22Rv1 (cell line): ENCODE data around the gene FARS2.

ENCODE experiments used
- ZFX ChIP-seq: fragments of 450-650 bp; IDR thresholded peaks from 2 replicates; pipeline ENCODE4 v1.6.1; 2017; ENCODE audit warnings: antibody characterized with exemption, borderline replicate concordance
- TF ChIP-seq, protein P1 (sequence below): fragments of 450-650 bp; IDR thresholded peaks from 2 replicates; pipeline ENCODE4 v1.5.1; 2017; ENCODE audit warnings: mild to moderate bottlenecking

DNA sequence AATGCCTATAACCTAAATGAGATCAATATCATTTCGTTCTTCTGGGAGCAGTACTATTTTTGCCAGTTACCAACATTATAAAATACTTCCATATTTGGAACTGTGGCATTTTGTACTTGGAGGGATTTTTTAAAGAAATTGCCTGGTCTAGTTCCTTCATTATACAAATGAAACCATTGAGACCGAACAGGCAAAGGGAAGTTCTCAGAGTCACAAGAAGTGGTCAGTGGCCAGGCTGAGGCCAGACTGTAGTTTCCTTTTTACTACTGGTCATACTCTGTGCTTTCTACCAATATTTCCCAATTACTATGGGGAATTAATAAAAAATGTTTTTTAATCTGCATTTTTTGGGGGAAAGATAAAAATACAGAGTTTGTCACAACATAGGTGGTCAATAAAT, 413.4 kb downstream of the FARS2 start:
- TF ChIP-seq, protein P1, sequence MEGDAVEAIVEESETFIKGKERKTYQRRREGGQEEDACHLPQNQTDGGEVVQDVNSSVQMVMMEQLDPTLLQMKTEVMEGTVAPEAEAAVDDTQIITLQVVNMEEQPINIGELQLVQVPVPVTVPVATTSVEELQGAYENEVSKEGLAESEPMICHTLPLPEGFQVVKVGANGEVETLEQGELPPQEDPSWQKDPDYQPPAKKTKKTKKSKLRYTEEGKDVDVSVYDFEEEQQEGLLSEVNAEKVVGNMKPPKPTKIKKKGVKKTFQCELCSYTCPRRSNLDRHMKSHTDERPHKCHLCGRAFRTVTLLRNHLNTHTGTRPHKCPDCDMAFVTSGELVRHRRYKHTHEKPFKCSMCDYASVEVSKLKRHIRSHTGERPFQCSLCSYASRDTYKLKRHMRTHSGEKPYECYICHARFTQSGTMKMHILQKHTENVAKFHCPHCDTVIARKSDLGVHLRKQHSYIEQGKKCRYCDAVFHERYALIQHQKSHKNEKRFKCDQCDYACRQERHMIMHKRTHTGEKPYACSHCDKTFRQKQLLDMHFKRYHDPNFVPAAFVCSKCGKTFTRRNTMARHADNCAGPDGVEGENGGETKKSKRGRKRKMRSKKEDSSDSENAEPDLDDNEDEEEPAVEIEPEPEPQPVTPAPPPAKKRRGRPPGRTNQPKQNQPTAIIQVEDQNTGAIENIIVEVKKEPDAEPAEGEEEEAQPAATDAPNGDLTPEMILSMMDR, result no peak
- no peak for TF ChIP-seq ZFX
